Muscle layer of duodenum (tissue), 2 donors: ENCODE measurements around the gene PDCD4.

Experiments used
- H3K27ac ChIP-seq: one replicate; pipeline ENCODE4 v1.7.0; 2013; ENCODE audit warnings: mild to moderate bottlenecking, low read length
- H3K27me3 ChIP-seq: one replicate; pipeline ENCODE4 v1.7.0; 2013; ENCODE audit warnings: low read depth, mild to moderate bottlenecking, control low read depth, low read length
- H3K36me3 ChIP-seq, 2 donors: one replicate each; pipeline ENCODE4 v1.7.0; 2013; ENCODE audit warnings: low read length in 2 of 2, control low read depth in 1 of 2, mild to moderate bottlenecking in 1 of 2; ENCODE audit not compliant: insufficient read depth in 2 of 2, control insufficient read depth in 1 of 2
- H3K4me1 ChIP-seq, 2 donors: one replicate each; pipeline ENCODE4 v1.7.0; 2013; ENCODE audit warnings: low read length in 2 of 2, mild to moderate bottlenecking in 2 of 2, control low read depth in 1 of 2, moderate library complexity in 1 of 2; ENCODE audit not compliant: insufficient read depth in 2 of 2, control insufficient read depth in 1 of 2
- H3K4me3 ChIP-seq, 2 donors: one replicate each; pipeline ENCODE4 v1.7.0; 2013; ENCODE audit warnings: low read length in 2 of 2, low read depth in 1 of 2, mild to moderate bottlenecking in 1 of 2
- H3K9me3 ChIP-seq, 2 donors: one replicate each; pipeline ENCODE4 v1.7.0; 2013; ENCODE audit warnings: low read length in 2 of 2, control low read depth in 1 of 2, mild to moderate bottlenecking in 1 of 2; ENCODE audit not compliant: control insufficient read depth in 1 of 2
- donor health status: healthy.

Gene PDCD4

GRCh38 chr10:110833234-110833940, 38.3 kb upstream of the PDCD4 start:
- Histone ChIP-seq H3K4me1 (peaks cover 8 to 44% of the 10 kb centered on the region in 2 donors), H3K27ac (no peak overlapping the region)

GRCh38 chr10:110833941-110834628, 37.6 kb upstream of the PDCD4 start:
- no peaks in the 10 kb centered on the region for H3K27me3 ChIP-seq
- no peaks in the 10 kb centered on the region for H3K36me3 ChIP-seq
- no peaks in the 10 kb centered on the region for H3K9me3 ChIP-seq
- H3K27ac ChIP-seq: no peak overlapping the region
- peaks cover 8 to 37% of the 10 kb centered on the region in 2 donors for H3K4me1 ChIP-seq
- H3K4me3 ChIP-seq: no peak overlapping the region

More at GRCh38 chr10:110833234-110833940, 38.3 kb upstream of the PDCD4 start:
- H3K27me3 ChIP-seq: no peaks in the 10 kb centered on the region
- no peaks in the 10 kb centered on the region for H3K9me3 ChIP-seq
- H3K4me3 ChIP-seq: no peak overlapping the region
- H3K36me3 ChIP-seq: no peaks in the 10 kb centered on the region

- Histone ChIP-seq H3K27me3 (no peaks in the 10 kb centered on the region), H3K4me1 (peaks cover 8 to 36% of the 10 kb centered on the region in 2 donors), H3K36me3 (no peaks in the 10 kb centered on the region), H3K4me3 (no peak overlapping the region), H3K9me3 (no peaks in the 10 kb centered on the region), H3K27ac (no peak overlapping the region)
Measured at GRCh38 chr10:110834629-110835301, 37.0 kb upstream of the PDCD4 start.

GRCh38 chr10:110835841-110836240, 35.9 kb upstream of the PDCD4 start:
- Histone ChIP-seq H3K4me3 (no peak overlapping the region), H3K36me3 (no peaks in the 10 kb centered on the region), H3K27me3 (no peaks in the 10 kb centered on the region), H3K27ac (no peak overlapping the region), H3K9me3 (no peaks in the 10 kb centered on the region), H3K4me1 (peaks cover 8 to 36% of the 10 kb centered on the region in 2 donors)

DNA sequence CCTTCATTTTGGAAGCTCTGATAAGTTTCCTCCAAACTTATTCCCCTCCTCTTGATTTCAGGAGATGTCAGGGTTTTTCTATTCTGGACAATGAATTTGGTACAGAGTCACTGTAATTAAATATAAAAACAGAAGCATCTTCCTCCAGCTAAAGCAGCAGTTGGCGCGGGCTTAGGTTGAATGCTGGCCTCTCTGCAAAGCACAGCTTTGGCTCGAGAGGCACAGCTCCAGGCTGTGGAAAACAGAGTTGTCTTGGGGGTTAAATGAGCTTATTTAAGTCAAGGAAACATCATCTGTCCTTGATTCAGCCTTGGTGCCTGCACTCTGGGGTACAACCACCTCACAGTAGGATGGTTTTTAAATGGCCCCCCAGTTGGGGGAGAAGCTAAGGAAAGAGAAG, 35.0 kb upstream of the PDCD4 start:
- Histone ChIP-seq H3K27me3 (no peaks in the 10 kb centered on the region), H3K4me3 (no peak overlapping the region), H3K9me3 (no peaks in the 10 kb centered on the region), H3K4me1 (peaks cover 8 to 36% of the 10 kb centered on the region in 2 donors), H3K36me3 (no peaks in the 10 kb centered on the region), H3K27ac (peak overlapping the region; percentile 10)

DNA sequence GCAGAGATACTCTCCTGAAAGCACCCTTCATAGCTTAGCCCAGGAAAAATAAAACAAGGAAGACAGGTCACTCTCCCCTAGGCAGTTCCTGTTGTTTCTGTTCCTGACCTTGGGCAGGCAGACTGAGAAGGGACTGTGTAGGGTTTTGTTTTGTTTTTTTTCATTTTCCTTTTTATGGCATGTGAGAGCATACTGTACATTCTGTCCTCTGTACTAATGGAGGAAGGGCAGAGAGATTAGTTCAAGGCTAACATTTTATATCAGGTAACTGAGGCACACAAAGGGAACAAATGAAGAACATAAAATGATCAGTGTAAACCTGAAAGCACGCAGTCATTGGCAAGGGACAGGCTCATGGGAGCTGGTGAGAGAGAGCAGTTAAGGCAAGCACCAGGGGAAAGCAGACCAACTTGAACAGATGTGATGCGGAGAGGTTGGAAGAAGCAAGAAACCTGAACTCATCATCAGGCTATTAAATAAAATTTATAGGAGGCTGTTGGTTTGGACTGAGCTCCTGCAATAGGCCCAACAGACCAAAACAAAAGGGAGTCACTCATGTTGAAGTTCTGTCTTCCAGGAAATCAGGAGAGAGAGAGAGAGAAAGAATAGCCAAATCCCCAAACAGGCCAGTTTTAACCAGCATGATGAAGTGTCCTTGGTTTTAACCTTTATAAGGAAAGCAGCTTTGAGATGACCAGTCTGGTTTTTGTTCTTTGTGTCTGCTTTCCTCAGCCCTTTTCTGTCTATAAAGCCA, 34.1 kb upstream of the PDCD4 start:
- peak overlapping the region; percentile 10 for H3K27ac ChIP-seq
- H3K27me3 ChIP-seq: no peaks in the 10 kb centered on the region
- peaks cover 11 to 36% of the 10 kb centered on the region in 2 donors for H3K4me1 ChIP-seq
- no peak overlapping the region for H3K4me3 ChIP-seq
- H3K36me3 ChIP-seq: no peaks in the 10 kb centered on the region
- H3K9me3 ChIP-seq: no peaks in the 10 kb centered on the region

- Histone ChIP-seq H3K9me3 (no peaks in the 10 kb centered on the region), H3K4me1 (peaks cover 23 to 25% of the 10 kb centered on the region in 2 donors), H3K27ac (peak overlapping the region; percentile 57)
Measured at GRCh38 chr10:110840225-110840922, 31.4 kb upstream of the PDCD4 start.

GRCh38 chr10:110840923-110841428, 30.8 kb upstream of the PDCD4 start:
- Histone ChIP-seq H3K4me1 (peaks cover 17 to 25% of the 10 kb centered on the region in 2 donors), H3K27me3 (no peaks in the 10 kb centered on the region), H3K4me3 (no peak overlapping the region), H3K36me3 (no peaks in the 10 kb centered on the region), H3K9me3 (no peaks in the 10 kb centered on the region), H3K27ac (peak overlapping the region; percentile 57)

More at GRCh38 chr10:110840225-110840922, 31.4 kb upstream of the PDCD4 start:
- no peak overlapping the region for H3K4me3 ChIP-seq
- no peaks in the 10 kb centered on the region for H3K27me3 ChIP-seq
- no peaks in the 10 kb centered on the region for H3K36me3 ChIP-seq

- no peaks in the 10 kb centered on the region for H3K27me3 ChIP-seq
- peaks cover 9 to 25% of the 10 kb centered on the region in 2 donors for H3K4me1 ChIP-seq
- no peaks in the 10 kb centered on the region for H3K9me3 ChIP-seq
- H3K36me3 ChIP-seq: no peaks in the 10 kb centered on the region
- H3K4me3 ChIP-seq: no peak overlapping the region
- no peak overlapping the region for H3K27ac ChIP-seq
Measured at GRCh38 chr10:110841767-110842267, 29.9 kb upstream of the PDCD4 start.

GRCh38 chr10:110842326-110842904, 29.3 kb upstream of the PDCD4 start:
- peaks cover 3 to 20% of the 10 kb centered on the region in 2 donors for H3K4me1 ChIP-seq
- no peaks in the 10 kb centered on the region for H3K36me3 ChIP-seq
- peak overlapping the region; percentile 76 for H3K27ac ChIP-seq
- no peaks in the 10 kb centered on the region for H3K9me3 ChIP-seq
- no peaks in the 10 kb centered on the region for H3K27me3 ChIP-seq
- H3K4me3 ChIP-seq: no peak overlapping the region
